Epithelial cell of prostate (primary cell): ENCODE measurements around the gene CCL19.

ENCODE experiments used
- DNase-seq: peaks from one replicate; pipeline ENCODE4 v3.0.0-alpha.2; 2011; ENCODE audit warnings: low read depth, low spot score
- H3K27ac ChIP-seq: fragments of 450-650 bp; 2 replicates; pipeline ENCODE4 v1.5.1; 2017; ENCODE audit warnings: mild to moderate bottlenecking

CCL19 gene

DNA sequence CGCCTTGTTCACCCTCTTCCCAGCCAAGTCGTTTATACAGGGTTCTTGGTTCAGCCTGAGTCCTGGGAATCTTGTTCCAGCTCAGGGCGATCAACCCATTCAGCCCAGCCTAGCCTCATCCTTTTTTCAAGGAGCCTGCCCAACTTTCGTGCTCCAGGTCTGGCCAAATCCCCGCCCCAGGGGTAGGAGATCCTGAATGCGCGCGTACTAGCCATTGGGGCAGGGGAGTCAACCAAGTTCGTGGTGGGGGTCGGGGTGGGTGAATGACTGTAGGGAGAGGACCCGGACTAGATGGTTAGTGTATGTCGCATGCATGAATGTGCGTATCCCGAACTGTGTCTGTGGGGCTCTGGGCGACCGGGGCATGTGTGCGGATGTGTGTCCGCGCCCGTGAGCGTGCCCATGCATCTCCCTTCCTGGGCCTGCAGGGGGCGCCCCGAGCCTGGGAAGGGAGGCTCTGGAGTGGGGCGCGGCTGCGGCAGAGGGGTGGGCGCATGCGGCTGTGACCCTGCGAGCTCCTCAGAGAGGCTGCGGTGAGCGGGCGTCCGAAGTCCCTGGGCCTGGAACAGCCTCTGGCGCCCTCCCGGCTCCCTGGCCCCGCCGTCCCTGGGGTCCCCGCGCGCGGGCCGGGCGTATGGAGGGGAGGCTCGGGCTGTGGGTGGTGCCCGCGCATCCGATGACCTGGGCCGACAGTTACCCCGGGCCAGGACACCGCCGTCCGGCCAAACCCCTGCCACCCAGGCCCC, 10.1 kb upstream of the CCL19 start:
- no peak for DNase-seq
- peak overlapping the region; percentile 57 for H3K27ac ChIP-seq

DNA sequence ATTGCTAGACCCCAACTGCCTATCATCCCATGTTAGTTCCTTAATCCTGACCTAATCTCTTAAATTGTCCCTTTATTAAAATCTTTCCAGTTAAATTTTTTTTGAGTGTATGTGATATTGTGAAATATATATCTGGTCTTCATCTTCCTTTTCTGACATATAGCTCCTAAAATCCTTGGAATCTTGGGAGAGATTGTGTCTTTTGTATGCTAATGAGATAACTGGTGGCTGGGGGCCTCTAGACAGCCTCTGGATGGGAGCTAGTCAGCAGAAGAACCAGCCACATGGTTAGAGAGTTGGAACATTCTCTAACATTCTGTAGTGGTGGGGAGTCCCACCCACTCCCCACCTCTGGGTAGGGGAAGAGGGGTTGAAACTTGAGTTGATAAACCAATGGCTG, 3.7 kb upstream of the CCL19 start:
- H3K27ac ChIP-seq = no peak overlapping the region
- no peak for DNase-seq

DNA sequence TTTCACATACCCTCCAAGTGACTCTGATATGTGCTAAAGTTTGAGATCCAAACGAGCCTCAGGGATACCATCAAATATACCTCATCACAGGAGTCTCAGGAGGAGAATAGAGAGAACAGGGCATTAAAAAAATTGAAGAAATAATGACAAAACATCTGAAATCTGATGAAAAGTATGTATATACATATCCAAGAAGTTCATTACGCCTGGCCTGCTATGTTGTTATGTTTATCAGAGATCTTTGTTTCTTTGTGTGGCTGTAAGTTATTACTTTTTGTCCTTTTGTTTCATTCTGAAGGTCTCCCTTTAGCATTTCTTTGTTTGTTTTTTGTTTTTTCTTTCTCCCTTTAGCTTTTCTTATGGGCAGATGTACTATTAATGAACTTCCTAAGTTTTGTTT, 2.5 kb upstream of the CCL19 start:
- DNase-seq = no peak
- no peak overlapping the region for H3K27ac ChIP-seq

DNA sequence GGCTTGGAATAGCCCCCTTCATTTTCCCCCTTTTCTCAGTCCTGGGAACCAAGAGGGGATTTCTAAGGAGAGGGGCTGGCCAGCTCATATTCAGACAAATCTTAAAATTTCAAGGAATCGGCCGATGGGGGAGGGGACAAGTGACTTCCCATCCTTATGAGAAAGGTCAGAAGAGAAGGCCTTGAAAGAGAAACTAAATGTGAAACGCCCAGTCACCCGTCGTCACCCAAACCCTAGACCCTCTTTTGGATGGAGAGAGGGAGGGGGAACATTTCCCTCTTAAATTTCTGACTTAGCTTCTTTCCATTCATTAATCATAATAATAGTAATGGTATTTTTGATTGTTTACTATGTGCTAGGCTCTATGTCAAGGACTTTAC, 850 bp upstream of the CCL19 start:
- H3K27ac ChIP-seq = no peak overlapping the region
- no peak for DNase-seq

DNA sequence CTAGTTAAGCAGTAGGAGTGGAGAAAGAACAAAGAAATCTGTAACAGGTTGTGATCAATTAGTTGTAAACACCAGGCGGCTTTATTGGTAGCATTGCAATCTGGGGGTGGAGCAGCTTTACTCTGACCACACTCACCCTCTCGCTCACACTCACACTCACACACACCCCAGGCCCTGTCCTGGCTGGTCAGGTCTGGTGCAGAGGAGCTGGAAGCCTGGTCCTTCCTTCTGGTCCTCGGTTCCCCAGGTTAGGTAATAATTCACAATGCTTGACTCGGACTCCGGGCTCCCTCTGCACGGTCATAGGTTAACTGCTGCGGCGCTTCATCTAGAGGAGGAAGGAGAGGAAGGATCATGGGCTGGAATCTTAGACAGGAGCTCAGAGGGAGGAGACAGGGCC, 1.6 kb downstream of the CCL19 start:
- no peak for DNase-seq

DNA sequence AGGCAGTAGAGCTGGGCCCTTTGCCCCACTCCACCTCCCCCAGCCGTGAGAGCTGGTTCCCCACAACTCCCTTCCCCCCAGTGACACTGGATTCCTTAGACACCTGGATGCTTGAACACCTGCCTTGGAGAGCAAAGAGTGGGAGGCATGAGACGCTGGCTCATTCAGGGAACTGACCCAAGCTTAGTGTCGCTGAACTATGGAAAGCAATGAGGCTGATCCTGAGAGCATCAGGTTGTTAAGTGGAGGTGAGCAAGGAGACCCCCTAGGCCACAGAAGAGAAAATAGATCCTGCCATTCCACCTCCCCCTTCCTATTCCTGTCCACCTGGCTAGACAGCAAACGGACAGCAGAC, 2.0 kb downstream of the CCL19 start:
- DNase-seq = no peak
- H3K27ac ChIP-seq = no peak overlapping the region

More for the DNA sequence above, 1.6 kb downstream of the CCL19 start:
- H3K27ac ChIP-seq = no peak overlapping the region

DNA sequence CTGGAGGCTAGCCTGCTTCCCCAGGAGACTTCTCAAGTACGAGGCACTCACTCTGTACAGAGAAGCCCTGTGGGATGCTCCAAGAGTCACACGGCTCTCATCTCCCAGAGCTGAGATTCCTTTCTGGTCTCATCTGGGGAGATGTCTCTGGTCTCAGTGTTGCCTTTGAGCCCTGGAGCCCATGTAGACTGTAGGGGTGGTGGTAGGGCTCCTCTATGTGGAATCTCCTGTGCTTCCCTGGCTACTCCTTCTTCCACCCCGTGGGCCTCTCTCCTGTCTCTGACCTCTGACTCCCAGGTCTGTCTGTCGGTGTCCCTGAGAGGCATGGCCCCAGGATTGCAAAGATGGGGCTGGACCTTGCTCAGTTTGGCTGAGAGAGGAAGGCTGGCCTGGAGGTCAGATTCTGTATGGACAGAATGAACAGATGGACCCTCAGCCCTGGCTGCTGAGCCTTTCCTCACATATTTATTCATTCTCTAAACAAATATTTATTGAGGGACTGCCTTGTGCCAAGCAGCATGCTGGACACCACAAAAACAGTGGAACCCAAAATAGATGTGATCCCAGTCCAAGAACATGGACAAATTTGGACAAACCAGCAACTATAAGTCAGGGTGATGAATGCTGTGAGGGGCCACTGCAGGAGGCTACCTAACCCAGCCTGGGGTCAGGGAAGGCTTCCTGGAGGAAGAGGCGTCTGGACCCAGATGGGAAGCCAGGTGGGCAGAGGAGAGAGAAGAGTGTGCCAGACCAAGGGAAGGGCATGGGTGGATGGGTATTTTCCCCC, 2.6 kb downstream of the CCL19 start:
- H3K27ac ChIP-seq = no peak overlapping the region
- no peak for DNase-seq

DNA sequence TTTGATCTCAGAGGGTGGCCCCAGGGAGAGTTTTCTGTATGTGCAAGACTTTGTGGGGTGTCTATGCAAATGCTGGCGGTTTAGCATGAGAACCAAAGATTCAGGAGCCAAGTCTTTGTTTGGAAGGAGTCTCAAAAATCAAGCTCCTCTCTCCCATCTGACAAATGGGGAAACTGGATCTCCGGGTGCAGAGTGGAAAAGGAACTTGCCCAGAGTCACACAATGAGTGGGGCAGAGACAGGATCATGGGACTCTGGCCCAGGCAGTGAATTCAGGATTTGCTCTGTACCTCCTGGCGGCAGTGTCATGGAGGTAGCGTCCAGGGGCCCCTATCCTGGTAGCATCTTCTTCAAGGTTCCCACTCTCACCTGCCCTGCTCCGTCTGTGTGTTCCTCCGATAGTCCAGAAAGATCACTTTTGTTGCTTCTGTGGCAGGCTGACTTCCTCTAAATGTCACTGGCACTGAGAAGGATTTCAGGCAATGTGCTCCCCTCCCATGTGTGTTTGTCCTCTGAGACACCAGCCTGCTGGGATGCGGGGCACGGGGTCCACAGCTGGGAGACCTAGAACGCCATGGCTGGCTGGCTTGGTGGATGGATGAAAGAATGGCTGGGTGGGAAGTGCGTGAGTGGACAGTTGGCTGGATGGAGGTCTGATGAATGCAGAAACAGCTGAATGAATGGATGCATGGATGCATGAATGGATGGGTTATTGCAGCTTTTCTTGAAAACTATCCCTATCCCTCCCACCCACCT, 3.6 kb downstream of the CCL19 start:
- H3K27ac ChIP-seq = no peak overlapping the region
- no peak for DNase-seq

DNA sequence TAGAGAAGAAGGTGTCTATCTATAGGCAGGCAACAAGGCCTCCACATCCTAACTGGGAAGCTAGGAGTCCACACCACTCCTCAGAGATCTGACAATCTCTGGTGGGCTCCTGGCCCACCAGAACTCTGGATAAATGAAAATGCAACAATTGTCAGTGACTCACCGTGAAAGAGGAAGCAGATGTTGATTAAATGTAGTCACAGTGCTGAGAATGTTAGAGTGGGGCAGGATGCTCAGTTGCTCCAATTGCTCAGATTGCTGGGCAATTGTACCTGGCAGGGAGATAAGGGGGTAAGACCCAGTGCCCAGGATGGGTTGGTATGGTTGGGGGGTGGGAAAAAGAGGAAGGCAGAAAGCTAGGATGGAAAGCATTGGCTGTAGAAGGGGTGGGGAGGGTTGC, 4.3 kb downstream of the CCL19 start:
- H3K27ac ChIP-seq = no peak overlapping the region
- DNase-seq = no peak

DNA sequence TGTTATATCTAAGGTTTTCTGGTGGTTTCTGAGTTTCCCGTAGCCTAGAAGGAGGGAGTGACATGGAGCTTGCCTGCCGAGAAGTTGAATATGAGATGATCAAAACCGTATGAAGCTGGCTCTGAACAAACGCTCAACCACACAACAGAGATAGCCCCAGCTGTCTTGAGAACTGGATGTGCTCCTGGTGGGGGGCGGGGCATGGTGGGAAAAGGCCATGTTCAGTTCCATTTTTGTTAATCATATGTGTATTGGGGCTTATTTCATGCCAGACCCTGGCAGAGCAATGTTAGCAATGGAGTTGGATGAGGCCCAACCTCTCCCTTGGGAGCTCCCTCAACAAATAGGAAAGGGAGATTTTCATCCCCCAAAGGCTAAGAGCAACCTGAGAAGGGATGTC, 4.8 kb downstream of the CCL19 start:
- H3K27ac ChIP-seq = no peak overlapping the region
- DNase-seq = no peak

DNA sequence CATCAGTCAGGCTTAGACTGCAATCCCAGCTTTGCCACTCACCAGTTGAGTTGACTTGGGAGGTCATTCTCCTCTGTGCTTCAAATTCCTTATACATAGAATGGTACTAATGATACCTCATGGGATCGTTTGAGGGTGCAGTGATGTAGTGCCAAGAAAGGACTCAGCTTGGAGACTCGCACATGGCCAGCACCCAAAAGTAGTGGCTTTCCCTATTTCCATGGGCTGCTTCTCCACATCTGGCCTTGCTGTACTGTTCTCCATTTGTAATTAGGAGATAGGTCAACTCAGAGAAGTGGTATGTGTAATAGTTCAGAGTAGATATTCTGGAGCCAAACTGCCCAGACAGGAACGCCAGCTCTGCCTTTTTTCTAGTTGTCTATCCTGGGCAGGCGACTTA, 5.5 kb downstream of the CCL19 start:
- H3K27ac ChIP-seq = no peak overlapping the region
- no peak for DNase-seq

DNA sequence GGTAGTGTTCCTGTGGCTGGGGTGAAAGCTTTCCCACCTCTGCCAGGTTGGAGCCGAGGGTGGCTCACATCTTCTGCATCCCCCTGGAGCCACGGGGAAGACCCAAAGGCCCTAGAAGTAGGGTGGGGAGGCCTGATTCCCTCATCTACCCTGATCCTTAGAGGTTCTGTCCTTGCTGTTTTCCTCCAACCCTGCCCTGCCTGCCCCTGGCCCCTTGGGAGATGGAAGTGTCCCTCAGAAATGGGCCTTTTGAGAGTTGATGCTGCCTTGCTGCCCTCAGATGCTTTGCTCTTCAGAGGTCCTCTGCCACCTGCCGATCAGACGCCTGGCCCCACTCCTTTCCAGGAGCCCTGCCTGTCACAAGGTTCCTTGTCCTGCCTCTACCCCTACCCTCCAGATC, 6.3 kb downstream of the CCL19 start:
- H3K27ac ChIP-seq = no peak overlapping the region
- no peak for DNase-seq

DNA sequence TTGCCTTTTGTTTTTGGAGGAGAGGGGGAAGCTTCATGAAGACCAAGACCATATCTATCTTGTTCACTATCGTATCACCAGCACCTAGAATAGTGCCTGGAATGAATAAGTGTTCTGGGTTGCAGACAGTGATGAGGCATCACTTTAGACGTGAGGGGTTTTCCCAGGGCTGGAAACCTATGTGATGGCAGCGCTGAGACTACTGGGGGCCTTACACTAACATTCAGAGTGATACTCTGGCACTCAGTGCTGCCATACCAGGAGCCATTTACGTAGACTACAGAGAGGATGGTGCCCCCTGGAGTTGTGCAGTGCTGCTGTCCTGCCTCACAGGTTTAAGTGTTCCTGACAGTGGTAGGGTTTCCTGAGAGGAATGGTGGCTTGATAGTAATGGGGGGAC, 6.9 kb downstream of the CCL19 start:
- no peak overlapping the region for H3K27ac ChIP-seq
- DNase-seq = no peak

DNA sequence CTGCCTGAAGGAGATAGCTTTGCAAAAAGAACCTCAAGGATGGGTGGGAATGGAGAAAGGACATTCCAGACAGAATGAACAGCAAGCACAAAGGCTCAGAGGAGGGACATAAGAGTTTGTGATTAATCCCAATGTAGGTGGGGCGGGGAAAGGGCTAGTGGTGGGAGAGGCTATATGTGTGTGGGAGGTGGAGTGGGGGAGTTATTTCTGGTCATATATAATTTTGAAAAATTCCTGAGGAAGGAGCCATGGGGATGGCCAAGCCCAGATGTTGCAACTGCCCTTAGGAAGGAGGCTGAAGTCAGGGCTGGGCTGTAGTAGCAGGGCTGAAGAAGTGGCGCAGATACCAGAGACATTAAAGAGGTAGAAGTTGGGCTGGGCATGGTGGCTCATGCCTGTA, 15.2 kb downstream of the CCL19 start:
- DNase-seq = no peak
- H3K27ac ChIP-seq = no peak overlapping the region

DNA sequence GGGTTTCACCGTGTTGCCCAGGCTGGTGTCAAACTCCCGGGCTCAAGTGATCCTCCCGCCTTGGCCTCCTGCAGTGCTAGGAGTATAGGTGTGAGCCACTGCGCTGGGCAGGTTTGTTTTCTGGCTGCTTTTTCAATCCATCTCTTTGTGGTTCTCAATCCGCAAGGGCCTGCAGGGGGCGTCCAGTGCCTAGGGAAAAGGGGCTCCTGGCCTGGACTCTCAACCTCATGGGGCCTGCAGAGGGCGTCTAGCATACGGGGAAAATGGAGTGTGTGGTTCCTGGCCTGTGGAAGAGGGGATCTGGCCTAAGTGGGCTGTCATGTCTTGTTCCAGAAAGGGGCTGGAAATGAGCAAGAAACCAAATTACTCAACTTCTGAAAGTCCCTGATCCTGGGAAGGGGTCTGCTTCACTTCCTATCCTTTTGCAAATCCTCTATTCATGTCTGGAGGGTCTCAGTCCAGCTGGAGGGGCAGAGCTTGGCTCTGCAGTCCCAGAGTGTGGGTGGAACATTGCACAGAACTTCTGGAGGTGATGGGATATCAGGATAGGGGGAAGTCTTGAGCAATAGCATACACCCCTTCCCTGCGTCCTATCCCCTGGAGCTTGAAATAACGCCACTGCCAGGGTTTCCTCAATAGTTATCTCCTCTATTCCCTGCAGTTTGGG, 15.9 kb downstream of the CCL19 start:
- no peak for DNase-seq
- no peak overlapping the region for H3K27ac ChIP-seq

DNA sequence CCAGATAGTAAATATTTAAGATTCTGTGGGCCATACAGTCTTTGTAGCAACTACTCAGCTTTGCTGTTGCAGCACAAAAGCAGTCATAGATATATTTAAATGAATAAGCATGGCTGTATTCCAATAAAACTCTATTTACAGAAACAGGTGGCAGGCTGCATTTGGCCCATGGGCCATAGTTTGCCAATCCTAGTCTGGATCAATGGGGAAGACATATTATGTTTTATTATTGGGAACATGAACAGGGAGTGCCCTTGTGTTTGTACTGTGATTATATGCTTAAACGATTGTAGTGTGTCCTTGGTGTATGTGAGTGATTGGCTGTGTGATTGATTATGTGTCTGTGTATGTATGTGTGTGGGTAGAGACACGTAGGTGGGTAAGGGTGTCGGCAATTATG, 16.6 kb downstream of the CCL19 start:
- no peak for DNase-seq
- H3K27ac ChIP-seq = no peak overlapping the region

DNA sequence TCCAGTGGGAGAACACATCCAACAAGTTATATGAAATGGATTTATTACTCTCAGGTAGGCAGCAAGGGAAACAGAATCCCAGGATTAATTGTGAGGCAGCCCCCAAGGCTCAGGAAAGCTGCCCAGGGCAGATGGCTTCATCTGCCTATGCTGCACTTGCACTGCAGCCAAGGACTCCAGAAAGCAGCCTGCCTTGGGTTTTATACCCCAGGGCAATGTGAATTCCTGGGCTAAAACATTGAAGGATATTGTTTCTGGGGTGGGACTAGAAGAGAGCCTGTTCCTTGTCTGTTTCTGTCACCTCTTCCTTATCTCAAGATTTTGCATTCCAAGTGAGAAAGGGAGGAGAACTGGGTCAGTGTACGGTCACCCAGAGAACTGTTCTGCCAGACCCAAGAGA, 19.8 kb downstream of the CCL19 start:
- no peak overlapping the region for H3K27ac ChIP-seq

DNA sequence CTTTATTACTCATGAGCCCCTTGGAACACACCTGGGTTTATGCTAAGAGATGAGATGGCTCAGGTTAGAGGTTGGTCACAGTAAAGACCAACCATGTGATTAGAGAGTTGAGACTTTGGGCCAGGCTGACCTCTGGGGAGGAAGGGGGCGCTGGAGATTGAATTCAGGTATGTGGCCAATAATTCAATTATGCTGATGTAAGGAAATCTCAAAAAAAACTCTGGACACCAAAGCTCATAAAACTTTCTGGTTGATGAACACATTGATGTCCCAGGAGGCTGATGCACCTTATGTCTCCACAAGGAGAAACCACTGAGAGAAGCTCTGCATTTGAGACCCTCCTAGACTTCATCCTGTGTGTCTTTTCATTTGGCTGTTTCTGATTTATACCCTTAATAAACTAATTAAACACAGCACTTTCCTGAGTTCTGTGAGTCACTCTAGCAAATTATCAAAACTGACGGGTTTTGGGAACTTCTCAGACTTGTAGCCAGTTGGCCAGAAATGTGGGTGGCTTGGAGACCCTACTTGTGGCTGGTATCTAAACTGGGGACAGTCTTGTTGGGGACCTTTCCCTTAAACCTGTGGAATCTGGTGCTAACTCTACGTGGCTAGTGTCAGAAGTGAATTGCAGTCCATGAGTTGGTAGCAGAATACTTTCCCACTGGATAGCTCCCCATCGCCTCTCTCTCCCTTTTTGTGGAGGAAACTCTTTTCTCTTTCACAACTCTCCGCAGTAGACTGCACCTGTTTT, 21.1 kb downstream of the CCL19 start:
- no peak overlapping the region for H3K27ac ChIP-seq
- no peak for DNase-seq

More for the DNA sequence above, 19.8 kb downstream of the CCL19 start:
- no peak for DNase-seq

DNA sequence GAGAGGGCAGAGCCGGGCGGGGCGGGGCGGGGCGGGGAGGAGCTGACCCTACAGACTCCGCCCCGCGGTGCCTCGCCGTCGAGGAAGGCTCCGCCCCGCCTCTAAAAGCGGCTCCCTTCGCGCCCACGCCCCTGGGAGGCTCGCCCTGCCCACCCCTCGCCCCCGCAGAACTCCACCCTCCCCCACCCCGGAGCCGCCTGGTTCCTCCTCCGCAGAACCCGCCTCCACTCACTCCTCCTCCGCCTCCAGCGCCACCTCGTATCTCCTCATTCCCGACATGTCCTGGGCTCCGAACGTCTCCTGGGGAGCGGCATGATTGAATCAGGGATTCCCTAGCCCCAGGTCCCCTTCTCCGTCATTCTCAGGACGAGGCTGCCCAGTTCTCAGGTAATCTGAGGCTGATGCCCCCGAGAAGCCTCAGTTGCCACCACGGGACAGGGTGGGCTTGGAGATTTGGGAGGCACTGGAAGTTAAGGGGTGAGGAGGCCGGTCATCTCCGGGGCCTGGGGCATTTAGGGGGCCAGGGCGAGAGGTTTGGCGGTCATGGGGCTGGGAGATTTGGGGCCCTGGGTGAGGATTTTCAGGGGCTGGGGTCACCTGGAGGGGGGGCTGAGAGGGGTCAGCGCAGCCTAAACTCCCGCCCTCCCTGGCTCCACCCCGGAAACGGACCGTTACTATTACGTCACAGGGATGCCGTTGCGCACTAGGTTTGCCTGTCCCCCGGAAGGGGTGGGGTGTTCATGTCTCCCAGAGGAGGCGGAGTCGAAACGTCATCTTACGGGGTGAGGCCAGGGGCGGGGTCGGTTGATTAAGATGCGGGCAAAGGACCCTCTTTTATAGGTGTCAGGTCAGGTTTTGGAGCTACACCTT, 25.5 kb downstream of the CCL19 start:
- H3K27ac ChIP-seq = peak overlapping the region; percentile 83
- peak; percentile 62 for DNase-seq
